Lower leg skin (tissue), 4 donors: ENCODE measurements around the gene DSP. TPM values are rescaled to one million over a fixed set of nuclear protein-coding genes. Genes with fewer than 3 reads are reported as not detected.

Experiments used
- DNase-seq, 2 donors: peaks; one replicate each; pipeline ENCODE4 v3.0.0-alpha.2; 2019; ENCODE audit warnings: low spot score in 2 of 2
- H3K4me3 ChIP-seq: fragments of 200-600 bp; sonication (generic); 2 replicates; pipeline ENCODE4 v1.5.1; 2017; ENCODE audit warnings: mild to moderate bottlenecking, low read depth; ENCODE audit not compliant: poor library complexity, severe bottlenecking
- CTCF ChIP-seq, 3 donors: fragments of 450-650 bp; IDR thresholded peaks; one replicate each; pipeline ENCODE4 v1.5.1; 2016; ENCODE audit warnings: antibody characterized with exemption in 3 of 3, mild to moderate bottlenecking in 3 of 3, moderate library complexity in 2 of 3
- POLR2A ChIP-seq, 2 donors: fragments of 450-650 bp; IDR thresholded peaks; one replicate each; pipeline ENCODE4 v1.6.1; 2016 to 2017; ENCODE audit warnings: antibody characterized with exemption in 2 of 2, mild to moderate bottlenecking in 1 of 2, moderate library complexity in 1 of 2
- WGBS, 2 donors: methylation state at CpG; one replicate each; pipeline ENCODE4 v1.1.5; 2018; 5-methylcytosine and 5-hydroxymethylcytosine counted together
- intact Hi-C: fragments of 100-400 bp; cut with DNase I; formaldehyde crosslinking; loops from one replicate; pipeline ENCODE4 v1.15.0; 2023; ENCODE audit warnings: low total_unique reads
- total RNA-seq, 4 donors: library from RNA; depleted of rRNA; stranded (reverse); fragments of >200 nt; gene quantifications; one replicate each; pipeline ENCODE4 v1.1.0, GENCODE V29; 2016

DSP gene
- total RNA-seq, 4 donors from 2014 or later = 2,143 to 2,497 (median 2,321) TPM

DNA sequence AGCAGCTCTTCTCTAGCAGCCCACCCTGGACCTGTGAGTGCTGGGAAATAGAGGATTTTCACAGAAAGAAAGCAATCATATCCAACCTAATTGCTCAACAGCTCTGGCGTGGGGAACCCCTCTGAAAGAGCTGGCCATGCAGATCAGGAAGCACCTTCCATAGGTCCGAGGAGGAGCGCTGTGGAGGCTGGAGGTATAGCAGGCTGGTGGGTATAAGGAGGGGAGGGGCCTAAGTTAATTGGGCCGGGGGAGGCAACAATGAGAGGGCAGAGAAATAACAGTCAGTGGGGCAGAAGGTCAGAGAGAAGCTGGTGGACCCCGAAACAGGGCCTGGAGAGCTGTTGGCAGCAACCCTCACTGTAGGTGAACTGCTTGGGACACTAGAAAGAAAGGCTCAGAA lies 89.3 kb downstream of the DSP start:
- intact Hi-C loops = no loop called here

GRCh38 chr6:7631466-7631865 lies 90.0 kb downstream of the DSP start:
- 56 to 63% methylated on average over 5 of the region's 5 CpGs for WGBS, 2 donors
- H3K4me3 ChIP-seq = no peak overlapping the region
- no peak for TF ChIP-seq CTCF (IDR thresholded peaks at IDR 0.05)
- no peak for TF ChIP-seq POLR2A (IDR thresholded peaks at IDR 0.05)
- intact Hi-C loops = no loop called here
- no peak for DNase-seq

More for the DNA sequence above, 89.3 kb downstream of the DSP start:
- H3K4me3 ChIP-seq = no peak overlapping the region
- no peak for TF ChIP-seq CTCF (IDR thresholded peaks at IDR 0.05)
- no peak for TF ChIP-seq POLR2A (IDR thresholded peaks at IDR 0.05)
- WGBS, 2 donors = 84 to 91% methylated on average over 5 of the region's 5 CpGs
- no peak for DNase-seq

- 84 to 92% methylated on average over 9 of the region's 9 CpGs for WGBS, 2 donors
- H3K4me3 ChIP-seq = no peak overlapping the region
- intact Hi-C loops = no loop called here
- TF ChIP-seq POLR2A (IDR thresholded peaks at IDR 0.05) (no peak), CTCF (IDR thresholded peaks at IDR 0.05) (no peak)
- no peak for DNase-seq
Observed at GRCh38 chr6:7632501-7633290, 91.2 kb downstream of the DSP start.

GRCh38 chr6:7633361-7633760 lies 91.9 kb downstream of the DSP start:
- H3K4me3 ChIP-seq = no peak overlapping the region
- DNase-seq = no peak
- TF ChIP-seq POLR2A (IDR thresholded peaks at IDR 0.05) (no peak), CTCF (IDR thresholded peaks at IDR 0.05) (no peak)
- WGBS, 2 donors = 62 to 82% methylated on average over 4 of the region's 4 CpGs
- intact Hi-C loops = no loop called here

- no peak overlapping the region for H3K4me3 ChIP-seq
- DNase-seq = no peak
- TF ChIP-seq POLR2A (IDR thresholded peaks at IDR 0.05) (no peak), CTCF (IDR thresholded peaks at IDR 0.05) (no peak)
- intact Hi-C loops = no loop called here
- WGBS, 2 donors = 80 to 90% methylated on average over 1 of the region's 1 CpG
Observed at GRCh38 chr6:7636151-7636550, 94.7 kb downstream of the DSP start.

Other genes starting within 250 kb of the DSP start
- 10 to 100 TPM; 31.4 to 42.9 (median 35.3) TPM for gene SSR1, start 228.5 kb upstream of the DSP start, total RNA-seq
- not detected for gene CAGE1, start 151.9 kb upstream of the DSP start, total RNA-seq
- gene RIOK1, start 151.9 kb upstream of the DSP start, total RNA-seq = 10 to 100 TPM; 13.1 to 17.5 (median 14.6) TPM
- gene SNRNP48, start 48.5 kb downstream of the DSP start, total RNA-seq = 10 to 100 TPM in 2 of 4 donors, 1 to 10 TPM in 2; 8.8 to 15.3 (median 10.7) TPM
- 10 to 100 TPM in 1 of 4 donors, 1 to 10 TPM in 3; 1.7 to 11.2 (median 6.2) TPM for gene BMP6, start 184.4 kb downstream of the DSP start, total RNA-seq